WERI-Rb-1 (cell line): ENCODE data around the gene EZH1.
A peak's percentile ranks its signal among the peaks of the same experiment; 100 is the strongest.

Experiments
- DNase-seq: peaks from one replicate; pipeline ENCODE4 v3.0.0-alpha.2; 2020
- H3K27ac ChIP-seq: fragments of 250-450 bp; sonication (Bioruptor Pico); 2 replicates; pipeline ENCODE4 v1.5.1; 2020; ENCODE audit warnings: mild to moderate bottlenecking, moderate library complexity
- H3K27me3 ChIP-seq: fragments of 250-450 bp; sonication (Bioruptor Pico); 2 replicates; pipeline ENCODE4 v1.5.1; 2021; ENCODE audit warnings: mild to moderate bottlenecking, low read depth, moderate library complexity; ENCODE audit not compliant: insufficient read depth, severe bottlenecking
- H3K36me3 ChIP-seq: fragments of 250-450 bp; sonication (Bioruptor Pico); 2 replicates; pipeline ENCODE4 v1.5.1; 2020; ENCODE audit warnings: mild to moderate bottlenecking, moderate library complexity
- H3K4me3 ChIP-seq: 2 replicates; pipeline ENCODE4 v1.5.1; 2011; ENCODE audit warnings: low read depth, mild to moderate bottlenecking, control low read depth, low read length
- H3K9me3 ChIP-seq: fragments of 250-450 bp; sonication (Bioruptor Pico); 2 replicates; pipeline ENCODE4 v1.5.1; 2021; ENCODE audit warnings: mild to moderate bottlenecking, moderate library complexity; ENCODE audit not compliant: severe bottlenecking
- TF ChIP-seq, protein P1 (sequence below): IDR thresholded peaks from 2 replicates; pipeline ENCODE4 v1.5.1; 2011; ENCODE audit warnings: low read depth, mild to moderate bottlenecking, control low read depth, inconsistent platforms, low read length

EZH1 gene

DNA sequence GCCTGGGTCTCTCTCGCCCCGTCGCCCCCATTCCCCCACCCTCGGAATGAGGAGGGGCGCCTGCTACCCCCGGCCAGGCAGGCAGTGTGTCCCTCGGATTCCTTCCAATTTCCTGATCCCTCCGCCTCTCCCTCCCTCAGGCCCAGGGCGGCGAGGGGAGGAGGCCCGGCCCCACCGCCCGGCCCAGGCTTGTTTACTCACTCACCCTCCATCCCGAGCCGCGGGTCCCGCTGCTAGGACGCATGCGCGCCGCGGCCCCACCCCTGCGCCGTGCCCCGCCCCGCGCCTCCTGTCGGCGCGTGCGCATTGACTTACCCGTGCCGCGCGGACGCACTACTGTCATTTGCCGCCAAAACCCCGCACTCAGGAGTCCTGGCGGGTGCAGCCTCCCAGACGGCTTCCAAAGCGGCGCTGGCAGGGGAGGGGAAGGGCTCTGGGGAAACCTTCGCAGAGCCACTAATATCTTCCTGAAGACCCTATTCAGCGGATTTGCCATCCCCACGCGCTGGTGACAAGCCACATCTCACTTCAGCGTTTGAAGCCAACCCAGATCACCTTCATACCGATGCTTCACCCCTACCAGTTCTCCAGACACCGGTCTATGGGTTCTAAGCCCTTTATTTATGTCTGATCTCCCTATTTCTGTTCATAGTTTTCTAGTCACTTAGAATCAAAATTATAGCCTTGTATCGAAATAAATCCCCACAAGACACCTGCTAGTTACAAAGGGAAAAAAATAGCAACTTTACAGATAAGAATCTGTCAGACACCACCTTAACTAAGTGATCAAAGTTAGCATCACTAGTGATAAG is at the start of gene EZH1:
Gene EZH1, minus strand, starts transcription at position 235 of the 812 bp plus-strand sequence. CDS start 16,099 bp downstream, outside the sequence.
- peak within 1 kb of the TSS; percentile 88 for H3K27ac ChIP-seq
- H3K4me3 ChIP-seq, result peak within 1 kb of the TSS; percentile 48
- no peaks in the 10 kb centered on the region; the same call in 1 of the 2 replicates for H3K36me3 ChIP-seq
- H3K9me3 ChIP-seq, result peaks cover 5% of the 10 kb centered on the region
- no peaks in the 10 kb centered on the region for H3K27me3 ChIP-seq
- TF ChIP-seq, protein P1, sequence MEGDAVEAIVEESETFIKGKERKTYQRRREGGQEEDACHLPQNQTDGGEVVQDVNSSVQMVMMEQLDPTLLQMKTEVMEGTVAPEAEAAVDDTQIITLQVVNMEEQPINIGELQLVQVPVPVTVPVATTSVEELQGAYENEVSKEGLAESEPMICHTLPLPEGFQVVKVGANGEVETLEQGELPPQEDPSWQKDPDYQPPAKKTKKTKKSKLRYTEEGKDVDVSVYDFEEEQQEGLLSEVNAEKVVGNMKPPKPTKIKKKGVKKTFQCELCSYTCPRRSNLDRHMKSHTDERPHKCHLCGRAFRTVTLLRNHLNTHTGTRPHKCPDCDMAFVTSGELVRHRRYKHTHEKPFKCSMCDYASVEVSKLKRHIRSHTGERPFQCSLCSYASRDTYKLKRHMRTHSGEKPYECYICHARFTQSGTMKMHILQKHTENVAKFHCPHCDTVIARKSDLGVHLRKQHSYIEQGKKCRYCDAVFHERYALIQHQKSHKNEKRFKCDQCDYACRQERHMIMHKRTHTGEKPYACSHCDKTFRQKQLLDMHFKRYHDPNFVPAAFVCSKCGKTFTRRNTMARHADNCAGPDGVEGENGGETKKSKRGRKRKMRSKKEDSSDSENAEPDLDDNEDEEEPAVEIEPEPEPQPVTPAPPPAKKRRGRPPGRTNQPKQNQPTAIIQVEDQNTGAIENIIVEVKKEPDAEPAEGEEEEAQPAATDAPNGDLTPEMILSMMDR, result no peak
- peak; percentile 97 for DNase-seq

DNA sequence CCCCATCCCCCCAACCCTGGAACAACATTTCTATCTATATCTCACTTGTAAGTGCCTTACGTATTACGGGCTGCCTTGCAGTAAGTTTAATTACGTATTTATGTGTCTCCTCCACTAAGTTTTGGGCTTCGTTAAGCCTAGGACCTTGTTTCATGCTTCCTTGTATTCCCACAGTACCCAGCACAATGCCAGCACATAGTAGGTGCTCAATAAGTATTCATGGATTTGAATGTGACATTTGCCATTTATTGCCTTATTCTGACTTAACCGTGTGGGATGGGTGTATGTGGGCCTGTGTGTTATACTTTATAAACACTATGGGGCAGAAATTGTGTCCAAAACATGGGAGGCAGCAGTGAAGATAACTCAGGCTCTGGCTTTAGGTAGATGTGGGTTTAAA is 47.7 kb upstream of the EZH1 start:
- Histone ChIP-seq H3K9me3 (no peaks in the 10 kb centered on the region), H3K27me3 (no peaks in the 10 kb centered on the region), H3K4me3 (no peak overlapping the region), H3K27ac (no peak overlapping the region), H3K36me3 (peaks cover 15% of the 10 kb centered on the region)
- TF ChIP-seq, protein P1, result no peak
- DNase-seq, result no peak

DNA sequence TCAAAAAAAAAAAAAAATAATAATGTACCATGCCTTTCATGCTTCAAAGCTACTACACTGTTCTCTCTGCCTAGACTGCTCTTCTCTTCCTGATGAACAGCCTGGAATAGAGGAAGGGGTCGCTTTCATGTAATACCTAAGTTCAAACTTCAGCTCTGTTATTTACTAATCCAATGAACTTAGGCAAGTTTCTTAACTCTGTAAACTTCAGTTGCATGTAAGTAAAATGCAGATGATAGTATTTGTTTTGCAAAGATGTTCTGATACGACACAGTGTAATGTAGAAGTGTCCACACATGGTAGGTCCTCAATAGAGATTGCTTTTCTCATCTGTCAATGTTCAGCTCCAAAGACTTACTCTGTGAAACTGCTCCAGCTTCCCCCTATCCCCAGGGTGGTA is 47.1 kb upstream of the EZH1 start:
- Histone ChIP-seq H3K27ac (no peak overlapping the region), H3K36me3 (peaks cover 9% of the 10 kb centered on the region)
- TF ChIP-seq, protein P1, result no peak

DNA sequence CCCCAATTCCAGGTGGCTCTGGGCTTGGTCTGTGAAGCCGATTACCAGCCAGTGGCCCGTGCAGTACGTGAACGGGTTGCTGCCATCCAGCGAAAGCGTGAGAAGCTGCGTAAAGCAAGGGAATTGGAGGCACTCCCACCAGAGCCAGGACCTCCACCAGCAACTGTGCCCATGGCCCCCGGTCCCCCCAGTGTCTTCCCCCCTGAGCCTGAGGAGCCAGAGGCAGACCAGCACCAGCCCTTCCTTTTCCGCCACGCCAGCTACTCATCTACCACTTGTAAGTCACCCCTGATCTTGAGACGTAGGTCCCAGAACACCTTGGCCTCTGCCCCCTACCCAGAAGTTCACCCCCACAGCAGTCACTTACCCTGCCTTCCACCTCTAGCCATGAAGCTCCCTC is 42.4 kb upstream of the EZH1 start:
- Histone ChIP-seq H3K27me3 (peaks cover 3% of the 10 kb centered on the region), H3K9me3 (no peaks in the 10 kb centered on the region), H3K27ac (no peak overlapping the region), H3K4me3 (no peak overlapping the region), H3K36me3 (no peaks in the 10 kb centered on the region)
- TF ChIP-seq, protein P1, result no peak
- no peak for DNase-seq

More for the DNA sequence above, 47.1 kb upstream of the EZH1 start:
- DNase-seq, result no peak
- Histone ChIP-seq H3K27me3 (no peaks in the 10 kb centered on the region), H3K4me3 (no peak overlapping the region), H3K9me3 (no peaks in the 10 kb centered on the region)

DNA sequence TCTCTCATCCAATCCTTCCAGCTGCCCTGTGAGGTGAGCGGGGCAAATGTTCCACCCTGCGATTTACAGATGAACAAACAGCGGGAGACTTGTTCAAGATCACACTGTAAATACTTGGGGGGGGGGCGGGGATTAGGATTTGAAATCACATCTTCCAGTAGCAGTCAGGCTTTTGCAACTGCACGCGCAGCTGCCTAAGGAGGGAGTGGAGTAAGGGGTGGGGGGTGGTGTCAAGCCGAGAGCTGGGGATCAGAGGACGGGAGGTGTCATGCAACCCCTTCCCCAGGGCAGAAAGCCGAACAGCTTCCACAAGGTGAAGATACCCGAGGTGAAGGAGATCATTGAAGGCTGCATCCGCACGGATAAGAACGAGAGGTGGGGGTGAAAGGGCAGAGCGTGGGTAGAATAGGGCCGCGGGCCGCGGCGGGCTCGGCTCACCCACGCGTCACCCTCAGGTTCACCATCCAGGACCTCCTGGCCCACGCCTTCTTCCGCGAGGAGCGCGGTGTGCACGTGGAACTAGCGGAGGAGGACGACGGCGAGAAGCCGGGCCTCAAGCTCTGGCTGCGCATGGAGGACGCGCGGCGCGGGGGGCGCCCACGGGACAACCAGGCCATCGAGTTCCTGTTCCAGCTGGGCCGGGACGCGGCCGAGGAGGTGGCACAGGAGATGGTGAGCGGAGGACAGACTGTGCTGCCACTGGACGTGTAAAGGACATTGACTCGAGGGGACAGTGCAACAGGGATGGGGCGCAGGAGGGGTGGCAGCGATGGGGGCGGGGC is 40.2 kb upstream of the EZH1 start:
- H3K36me3 ChIP-seq, result no peaks in the 10 kb centered on the region
- H3K4me3 ChIP-seq, result no peak overlapping the region
- H3K9me3 ChIP-seq, result no peaks in the 10 kb centered on the region
- H3K27ac ChIP-seq, result 0 out of 2 replicates have a peak overlapping the region, but pooled peaks have one; percentile 23
- peaks cover 10% of the 10 kb centered on the region for H3K27me3 ChIP-seq
- peak; percentile 67 for DNase-seq
- TF ChIP-seq, protein P1, result no peak
